ENCODE results near the gene LDB1.

Gene LDB1

GRCh38 chr10:102113956-102114857 lies 6.0 kb downstream of the LDB1 start:
- H4K8ac ChIP-seq (ENCODE audit: low read depth, low read length), result no peak overlapping the region
- H3K4me3 ChIP-seq (ENCODE audit: low read length in 2 of 2), result peak overlapping the region; percentile 89 to 94
- H3K23ac ChIP-seq (ENCODE audit: low read depth, low read length, poor library complexity), result peak overlapping the region; percentile 71
- WGBS, 2 donors (ENCODE audit: extremely low coverage in 2 of 2, insufficient read length in 2 of 2, insufficient replicate concordance in 1 of 2), result no CpG with 5 or more reads among the region's 45 CpGs
- no peak overlapping the region for H3K14ac ChIP-seq (ENCODE audit: low read length)
- H2BK12ac ChIP-seq (ENCODE audit: low read length), result peak overlapping the region; percentile 48
- no peak for DNase-seq (ENCODE audit: low spot score)
- H2BK15ac ChIP-seq (ENCODE audit: low read length), result peak overlapping the region; percentile 45
- peaks cover 47 to 49% of the 10 kb centered on the region in 2 donors for H3K4me1 ChIP-seq (ENCODE audit: control insufficient read depth in 2 of 2, insufficient read depth in 1 of 2, low read depth in 1 of 2, low read length in 2 of 2)
- peak overlapping the region; percentile 78 for H2BK120ac ChIP-seq (ENCODE audit: low read depth, low read length)
- peak overlapping the region; percentile 26 for H2AFZ ChIP-seq (ENCODE audit: low read length)
- peak overlapping the region; percentile 98 for H3K9ac ChIP-seq (ENCODE audit: low read depth, low read length, poor library complexity)
- peak overlapping the region; percentile 98 for H3K4ac ChIP-seq (ENCODE audit: low read length)
- H3K18ac ChIP-seq (ENCODE audit: low read length), result peak overlapping the region; percentile 98
- H4K91ac ChIP-seq (ENCODE audit: low read depth, low read length, poor library complexity), result peak overlapping the region; percentile 67
- H3K4me2 ChIP-seq (ENCODE audit: insufficient read depth, low read length, poor library complexity, severe bottlenecking), result peak overlapping the region; percentile 89
- H2BK5ac ChIP-seq (ENCODE audit: low read length), result peak overlapping the region; percentile 96
- H2AK5ac ChIP-seq (ENCODE audit: low read depth, low read length), result peak overlapping the region; percentile 80
- H3K9me3 ChIP-seq (replicated peaks in 1 of 2; ENCODE audit: control insufficient read depth in 2 of 2, insufficient read depth in 1 of 2, low read depth in 1 of 2, low read length in 2 of 2), result peaks cover 0 to 2% of the 10 kb centered on the region in 2 donors
- peaks cover 16% of the 10 kb centered on the region for H3K79me1 ChIP-seq (ENCODE audit: low read depth, low read length)
- H3K27ac ChIP-seq (replicated peaks; ENCODE audit: low read length), result peak overlapping the region; percentile 78
- H3K27me3 ChIP-seq (ENCODE audit: control insufficient read depth in 3 of 3, insufficient read depth in 3 of 3, low read depth in 1 of 3, low read length in 3 of 3), result no peaks in the 10 kb centered on the region
- peaks cover 28 to 45% of the 10 kb centered on the region in 2 donors for H3K36me3 ChIP-seq (replicated peaks in 1 of 2; ENCODE audit: control insufficient read depth in 2 of 2, insufficient read depth in 2 of 2, low read length in 2 of 2)

- H3K4me1 ChIP-seq (ENCODE audit: control insufficient read depth in 2 of 2, insufficient read depth in 1 of 2, low read depth in 1 of 2, low read length in 2 of 2), result peaks cover 41% of the 10 kb centered on the region in 2 donors
- no peak for DNase-seq (ENCODE audit: low spot score)
- peaks cover 36 to 53% of the 10 kb centered on the region in 2 donors for H3K36me3 ChIP-seq (replicated peaks in 1 of 2; ENCODE audit: control insufficient read depth in 2 of 2, insufficient read depth in 2 of 2, low read length in 2 of 2)
- no CpG with 5 or more reads among the region's 7 CpGs for WGBS, 2 donors (ENCODE audit: extremely low coverage in 2 of 2, insufficient read length in 2 of 2, insufficient replicate concordance in 1 of 2)
- H3K4me3 ChIP-seq (ENCODE audit: low read length in 2 of 2), result peak overlapping the region; percentile 89 to 94
- peak overlapping the region; percentile 46 for H3K23ac ChIP-seq (ENCODE audit: low read depth, low read length, poor library complexity)
- H3K79me1 ChIP-seq (ENCODE audit: low read depth, low read length), result peaks cover 20% of the 10 kb centered on the region
- H3K14ac ChIP-seq (ENCODE audit: low read length), result no peak overlapping the region
- H2AFZ ChIP-seq (ENCODE audit: low read length), result no peak overlapping the region
- peak overlapping the region; percentile 73 for H2AK5ac ChIP-seq (ENCODE audit: low read depth, low read length)
- peak overlapping the region; percentile 89 for H3K4me2 ChIP-seq (ENCODE audit: insufficient read depth, low read length, poor library complexity, severe bottlenecking)
- no peaks in the 10 kb centered on the region for H3K27me3 ChIP-seq (ENCODE audit: control insufficient read depth in 3 of 3, insufficient read depth in 3 of 3, low read depth in 1 of 3, low read length in 3 of 3)
- no peak overlapping the region for H2BK15ac ChIP-seq (ENCODE audit: low read length)
- H3K18ac ChIP-seq (ENCODE audit: low read length), result peak overlapping the region; percentile 68
- peak overlapping the region; percentile 78 for H3K27ac ChIP-seq (replicated peaks; ENCODE audit: low read length)
- H2BK5ac ChIP-seq (ENCODE audit: low read length), result peak overlapping the region; percentile 96
- no peak overlapping the region for H2BK12ac ChIP-seq (ENCODE audit: low read length)
- H2BK120ac ChIP-seq (ENCODE audit: low read depth, low read length), result no peak overlapping the region
- no peak overlapping the region for H4K91ac ChIP-seq (ENCODE audit: low read depth, low read length, poor library complexity)
- peaks cover 0 to 2% of the 10 kb centered on the region in 2 donors for H3K9me3 ChIP-seq (replicated peaks in 1 of 2; ENCODE audit: control insufficient read depth in 2 of 2, insufficient read depth in 1 of 2, low read depth in 1 of 2, low read length in 2 of 2)
- H3K9ac ChIP-seq (ENCODE audit: low read depth, low read length, poor library complexity), result peak overlapping the region; percentile 65
- H3K4ac ChIP-seq (ENCODE audit: low read length), result no peak overlapping the region
- H4K8ac ChIP-seq (ENCODE audit: low read depth, low read length), result no peak overlapping the region
Observed at GRCh38 chr10:102113261-102113955, 6.8 kb downstream of the LDB1 start.

DNA sequence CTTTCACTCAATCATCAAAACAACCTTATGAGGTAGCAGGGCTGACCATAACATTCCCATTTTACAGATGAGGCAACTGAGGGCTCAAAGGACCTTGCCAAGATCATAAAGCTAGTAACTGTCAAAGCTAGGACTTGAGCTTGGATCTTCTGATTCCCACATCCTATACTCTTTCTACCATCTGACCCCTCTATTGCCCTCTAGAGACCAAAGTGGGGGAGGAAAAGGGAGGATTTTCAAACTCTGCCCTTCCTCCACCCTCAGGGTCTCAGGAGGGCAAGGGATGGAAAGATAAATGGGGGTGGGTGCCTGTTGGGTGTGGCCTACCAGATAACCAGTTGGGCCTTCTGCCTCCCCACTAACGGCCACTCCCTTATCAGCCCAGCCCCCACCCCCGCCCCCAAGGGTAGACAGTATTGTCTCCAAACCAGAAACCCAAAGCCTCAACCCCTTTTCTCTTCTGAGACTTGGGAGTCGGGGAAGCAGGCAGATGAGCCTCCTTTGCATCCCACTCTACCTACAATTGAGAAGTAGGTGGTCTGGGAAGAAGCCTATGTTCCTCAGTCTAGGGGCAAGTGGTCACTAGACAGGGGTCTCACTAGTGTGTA lies 7.9 kb downstream of the LDB1 start:
- Histone ChIP-seq H2BK5ac (ENCODE audit: low read length) (peak overlapping the region; percentile 96), H4K8ac (ENCODE audit: low read depth, low read length) (no peak overlapping the region), H3K27ac (replicated peaks; ENCODE audit: low read length) (no peak overlapping the region), H2BK12ac (ENCODE audit: low read length) (no peak overlapping the region), H3K4me3 (ENCODE audit: low read length in 2 of 2) (peak overlapping the region in 1 of 2 donors; percentile 89), H3K4me2 (ENCODE audit: insufficient read depth, low read length, poor library complexity, severe bottlenecking) (peak overlapping the region; percentile 35), H3K14ac (ENCODE audit: low read length) (no peak overlapping the region), H3K9ac (ENCODE audit: low read depth, low read length, poor library complexity) (no peak overlapping the region), H2BK15ac (ENCODE audit: low read length) (no peak overlapping the region), H2AFZ (ENCODE audit: low read length) (no peak overlapping the region), H4K91ac (ENCODE audit: low read depth, low read length, poor library complexity) (no peak overlapping the region), H3K79me1 (ENCODE audit: low read depth, low read length) (peaks cover 17% of the 10 kb centered on the region), H3K4me1 (ENCODE audit: control insufficient read depth in 2 of 2, insufficient read depth in 1 of 2, low read depth in 1 of 2, low read length in 2 of 2) (peaks cover 31 to 32% of the 10 kb centered on the region in 2 donors), H2BK120ac (ENCODE audit: low read depth, low read length) (no peak overlapping the region), H3K9me3 (replicated peaks in 1 of 2; ENCODE audit: control insufficient read depth in 2 of 2, insufficient read depth in 1 of 2, low read depth in 1 of 2, low read length in 2 of 2) (peaks cover 0 to 2% of the 10 kb centered on the region in 2 donors), H3K27me3 (ENCODE audit: control insufficient read depth in 3 of 3, insufficient read depth in 3 of 3, low read depth in 1 of 3, low read length in 3 of 3) (no peaks in the 10 kb centered on the region), H3K18ac (ENCODE audit: low read length) (no peak overlapping the region), H3K23ac (ENCODE audit: low read depth, low read length, poor library complexity) (no peak overlapping the region), H3K36me3 (replicated peaks in 1 of 2; ENCODE audit: control insufficient read depth in 2 of 2, insufficient read depth in 2 of 2, low read length in 2 of 2) (peaks cover 42 to 64% of the 10 kb centered on the region in 2 donors), H3K4ac (ENCODE audit: low read length) (no peak overlapping the region), H2AK5ac (ENCODE audit: low read depth, low read length) (no peak overlapping the region)
- DNase-seq (ENCODE audit: low spot score), result no peak
- WGBS, 2 donors (ENCODE audit: extremely low coverage in 2 of 2, insufficient read length in 2 of 2, insufficient replicate concordance in 1 of 2), result no CpG with 5 or more reads among the region's 3 CpGs
